ENCODE results near the gene GAB2. TPM values are rescaled to one million over a fixed set of nuclear protein-coding genes. Genes with fewer than 3 reads are reported as not detected.
A peak's percentile ranks its signal among the peaks of the same experiment; 100 is the strongest.

GAB2 gene
- total RNA-seq, 2 experiments from 2014 or later = 1.4 to 1.8 TPM

GRCh38 chr11:78228467-78228866 lies 189.2 kb downstream of the GAB2 start:
- CTCF ChIA-PET = interaction anchor here (0.9 to 2.2 kb wide), 13 partner anchors 9 to 357 kb away, joined by 3 to 19 read pairs (median 3); no protein-coding TSS in a partner anchor
- peak; percentile 28 for DNase-seq

GRCh38 chr11:78227921-78228320 lies 189.7 kb downstream of the GAB2 start:
- POLR2A ChIA-PET = interaction anchor here (0.7 kb wide), 1 partner anchor 17 kb away, joined by 4 read pairs; no protein-coding TSS in a partner anchor

More at GRCh38 chr11:78228467-78228866, 189.2 kb downstream of the GAB2 start:
- POLR2A ChIA-PET = no interaction called here
- Mint-ChIP-seq H3K9me3 (no peaks in the 10 kb centered on the region), H3K4me1 (ENCODE audit: low read depth) (peaks cover 8% of the 10 kb centered on the region), H3K27me3 (no peaks in the 10 kb centered on the region), H3K27ac (no peak overlapping the region), H3K36me3 (ENCODE audit: low read depth) (no peaks in the 10 kb centered on the region), H3K4me3 (no peak overlapping the region)
- TF ChIP-seq CTCF (IDR thresholded peaks at IDR 0.05) = peak; percentile 53
- no peak for ATAC-seq
- intact Hi-C loops (cut with micrococcal nuclease) = loop anchor here (10.0 kb wide), 3 partner anchors 56 to 336 kb away; partner anchors contain the start of gene GAB2

GRCh38 chr11:78226684-78227680 lies 190.6 kb downstream of the GAB2 start:
- ChIA-PET POLR2A (interaction anchor here (0.7 to 1.4 kb wide), 2 partner anchors 14 to 16 kb away, joined by 3 to 4 read pairs; no protein-coding TSS in a partner anchor), CTCF (interaction anchor here (1.1 to 2.2 kb wide), 6 partner anchors 22 to 337 kb away, joined by 3 to 19 read pairs (median 5); no protein-coding TSS in a partner anchor)
- Mint-ChIP-seq H3K36me3 (ENCODE audit: low read depth) (no peaks in the 10 kb centered on the region), H3K9me3 (no peaks in the 10 kb centered on the region), H3K27me3 (no peaks in the 10 kb centered on the region), H3K4me1 (ENCODE audit: low read depth) (peaks cover 9% of the 10 kb centered on the region), H3K27ac (peak overlapping the region; percentile 39), H3K4me3 (no peak overlapping the region)
- no peak for TF ChIP-seq CTCF (IDR thresholded peaks at IDR 0.05)
- intact Hi-C loops (cut with micrococcal nuclease) = loop anchor here (10.0 kb wide), 3 partner anchors 58 to 338 kb away; partner anchors contain the start of gene GAB2
- ATAC-seq (peak; percentile 69), DNase-seq (peak; percentile 20)

More at GRCh38 chr11:78227921-78228320, 189.7 kb downstream of the GAB2 start:
- CTCF ChIA-PET = interaction anchor here (0.9 to 2.2 kb wide), 13 partner anchors 8 to 358 kb away, joined by 3 to 19 read pairs (median 3); no protein-coding TSS in a partner anchor
- no peak for DNase-seq
- Mint-ChIP-seq H3K4me1 (ENCODE audit: low read depth) (peaks cover 9% of the 10 kb centered on the region), H3K4me3 (no peak overlapping the region), H3K36me3 (ENCODE audit: low read depth) (no peaks in the 10 kb centered on the region), H3K27ac (no peak overlapping the region), H3K9me3 (no peaks in the 10 kb centered on the region), H3K27me3 (no peaks in the 10 kb centered on the region)
- intact Hi-C loops (cut with micrococcal nuclease) = loop anchor here (10.0 kb wide), 3 partner anchors 57 to 337 kb away; partner anchors contain the start of gene GAB2
- ATAC-seq = no peak
- no peak for TF ChIP-seq CTCF (IDR thresholded peaks at IDR 0.05)

GRCh38 chr11:78224906-78225420 lies 192.7 kb downstream of the GAB2 start:
- Mint-ChIP-seq H3K4me3 (no peak overlapping the region), H3K4me1 (ENCODE audit: low read depth) (peaks cover 17% of the 10 kb centered on the region), H3K27me3 (no peaks in the 10 kb centered on the region), H3K9me3 (no peaks in the 10 kb centered on the region), H3K27ac (no peak overlapping the region), H3K36me3 (ENCODE audit: low read depth) (no peaks in the 10 kb centered on the region)
- DNase-seq (no peak), ATAC-seq (no peak)
- POLR2A ChIA-PET = interaction anchor here (1.3 kb wide), 1 partner anchor 85 kb away, joined by 3 read pairs; no protein-coding TSS in a partner anchor
- no peak for TF ChIP-seq CTCF (IDR thresholded peaks at IDR 0.05)
- intact Hi-C loops (cut with micrococcal nuclease) = loop anchor here (10.0 kb wide), 3 partner anchors 60 to 340 kb away; partner anchors contain the start of gene GAB2
- CTCF ChIA-PET = interaction anchor here (1.0 kb wide), 1 partner anchor 340 kb away, joined by 3 read pairs; no protein-coding TSS in a partner anchor

Measured in activated CD8-positive, alpha-beta T cell treated with anti-CD3 and anti-CD28 coated beads for 36 hours (primary cell).